HepG2 (cell line): Measurements from ENCODE around the gene MN1. TPM values are rescaled to one million over a fixed set of nuclear protein-coding genes. Genes with fewer than 3 reads are reported as not detected.

ENCODE experiments used
- ATAC-seq: fragments of 200-7000 bp; cut with Tn5 transposase; 3 replicates; pipeline ENCODE4 v1.9.1; 2020; ENCODE audit warnings: mild to moderate bottlenecking, moderate library complexity
- BruUV-seq: library from RNA; stranded (reverse); fragments of 400-500 nt; replicated peaks from 2 replicates; lab custom pipeline; 2021; lab: Mats Ljungman, UMichigan
- CTCF ChIA-PET: fragments of 300-600 bp; formaldehyde crosslinking; extraction: SDS; loops from one replicate; lab custom pipeline; 2021; ENCODE audit warnings: low total read pairs, inconsistent platforms, low intra/inter-chr PET ratio; lab: Yijun Ruan, JAX
- POLR2A ChIA-PET: fragments of 350-600 bp; sonication (Branson Sonifier 250); formaldehyde crosslinking; loops from one replicate; lab custom pipeline; 2020; ENCODE audit warnings: antibody characterized with exemption, inconsistent platforms; lab: Yijun Ruan, JAX
- DNase-seq: peaks from one replicate; pipeline ENCODE4 v3.0.0-alpha.2; 2015; ENCODE audit warnings: low spot score
- FAIRE-seq: peaks from 3 replicates; lab custom pipeline; 2011; peaks lifted over from hg19 to GRCh38; lab: Jason Lieb, UNC
- H2AFZ ChIP-seq: one replicate; pipeline ENCODE4 v1.6.1; 2011; ENCODE audit warnings: low read length, inconsistent platforms
- H3K27ac ChIP-seq: fragments of 300-600 bp; 3 replicates; pipeline ENCODE4 v1.8.0; 2011; ENCODE audit warnings: mixed run types, mild to moderate bottlenecking, mixed read lengths, low read length, inconsistent platforms; ENCODE audit not compliant: insufficient read depth; ENCODE audit errors: extremely low read length
- H3K27me3 ChIP-seq, 2 experiments: fragments of 200-600 bp in 1 of 2; 2 replicates in 1 of 2; 3 replicates in 1 of 2; pipeline versions ENCODE4 v1.6.0 to v1.8.0; 2011; ENCODE audit warnings: low read length in 2 of 2, mild to moderate bottlenecking in 2 of 2, moderate library complexity in 2 of 2, inconsistent platforms in 1 of 2; ENCODE audit not compliant: insufficient read depth in 2 of 2, control insufficient read depth in 1 of 2
- H3K36me3 ChIP-seq, 2 experiments: fragments of 200-600 bp in 1 of 2; replicated peaks in 1 of 2; 2 replicates in 1 of 2; 3 replicates in 1 of 2; pipeline versions ENCODE4 v1.5.1 to v1.8.0; 2011; ENCODE audit warnings: low read length in 2 of 2, inconsistent platforms in 1 of 2; ENCODE audit not compliant: insufficient read depth in 2 of 2, control insufficient read depth in 1 of 2
- H3K4me1 ChIP-seq: 2 replicates; pipeline ENCODE4 v1.5.1; 2012; ENCODE audit warnings: low read length, inconsistent platforms; ENCODE audit not compliant: insufficient read depth
- H3K4me2 ChIP-seq: 2 replicates; pipeline ENCODE4 v1.6.0; 2011; ENCODE audit warnings: low read depth, low read length, inconsistent platforms
- H3K4me3 ChIP-seq, 3 experiments: fragments of 200-600 bp in 1 of 3; sonication (generic), shearing (Covaris generic) in 1 of 3; replicated peaks in 1 of 3; 2 replicates each; pipeline ENCODE4 v1.5.1; 2011 to 2016; ENCODE audit warnings: low read length in 3 of 3, inconsistent platforms in 2 of 3, low read depth in 2 of 3, mild to moderate bottlenecking in 2 of 3, control low read depth in 1 of 3, mixed read lengths in 1 of 3; ENCODE audit not compliant: insufficient read depth in 1 of 3
- H3K79me2 ChIP-seq: one replicate; pipeline ENCODE4 v1.6.1; 2011; ENCODE audit warnings: low read length, inconsistent platforms; ENCODE audit not compliant: insufficient read depth
- H3K9ac ChIP-seq: 2 replicates; pipeline ENCODE4 v1.6.0; 2011; ENCODE audit warnings: mild to moderate bottlenecking, low read depth, low read length, inconsistent platforms; ENCODE audit not compliant: insufficient read depth
- H3K9me3 ChIP-seq: 2 replicates; pipeline ENCODE4 v1.5.1; 2012; ENCODE audit warnings: mild to moderate bottlenecking, low read length
- H4K20me1 ChIP-seq: 2 replicates; pipeline ENCODE4 v1.6.0; 2011; ENCODE audit warnings: inconsistent platforms, mild to moderate bottlenecking, low read length, moderate library complexity; ENCODE audit not compliant: insufficient read depth
- ELF3 ChIP-seq: IDR thresholded peaks from 2 replicates; pipeline ENCODE4 v1.6.1; 2016; ENCODE audit warnings: missing genetic modification reagents, missing compliant biosample characterization
- EP300 ChIP-seq, 3 experiments: sonication (generic) in 1 of 3; formaldehyde crosslinking in 1 of 3; IDR thresholded peaks; 2 replicates each; pipeline versions ENCODE4 v1.5.1 to v1.6.1; 2011 to 2020; ENCODE audit warnings: low read depth in 2 of 3, low read length in 2 of 3, borderline replicate concordance in 1 of 3, improper control_type of control experiment in 1 of 3, mild to moderate bottlenecking in 1 of 3, missing genetic modification reagents in 1 of 3, moderate library complexity in 1 of 3
- ETV6 ChIP-seq: sonication (generic); formaldehyde crosslinking; conservative IDR thresholded peaks from 2 replicates; pipeline ENCODE4 v1.4.0; 2020; ENCODE audit warnings: missing genetic modification reagents
- HNRNPL ChIP-seq: fragments of 200-400 bp; formaldehyde crosslinking; IDR thresholded peaks from 2 replicates; pipeline ENCODE4 v1.6.1; 2017; ENCODE audit warnings: mild to moderate bottlenecking, low read depth, low read length
- MXD1 ChIP-seq: sonication (generic); formaldehyde crosslinking; IDR thresholded peaks from 2 replicates; pipeline ENCODE4 v1.4.0; 2020; ENCODE audit warnings: mild to moderate bottlenecking, missing genetic modification reagents
- PHF8 ChIP-seq: sonication (generic); formaldehyde crosslinking; IDR thresholded peaks from 2 replicates; pipeline ENCODE4 v1.5.0; 2020; ENCODE audit warnings: missing genetic modification reagents
- RFX1 ChIP-seq: fragments of 450-650 bp; IDR thresholded peaks from 2 replicates; pipeline ENCODE4 v1.6.1; 2017
- SIN3B ChIP-seq: fragments of 150-350 bp; IDR thresholded peaks from 2 replicates; pipeline ENCODE4 v1.6.1; 2014; ENCODE audit warnings: low read length
- SNRNP70 ChIP-seq: fragments of 200-400 bp; formaldehyde crosslinking; IDR thresholded peaks from 2 replicates; pipeline ENCODE4 v1.6.1; 2017; ENCODE audit warnings: mild to moderate bottlenecking, low read depth, low read length, moderate library complexity
- ZBTB42 ChIP-seq: sonication (generic); formaldehyde crosslinking; IDR thresholded peaks from 2 replicates; pipeline ENCODE4 v1.5.0; 2020; ENCODE audit warnings: mild to moderate bottlenecking, missing genetic modification reagents
- ZFP90 ChIP-seq: sonication (generic); formaldehyde crosslinking; IDR thresholded peaks from 2 replicates; pipeline ENCODE4 v1.8.0; 2022; ENCODE audit warnings: missing genetic modification reagents, mild to moderate bottlenecking, inconsistent platforms, borderline replicate concordance
- ZNF136 ChIP-seq: sonication (generic); formaldehyde crosslinking; IDR thresholded peaks from 2 replicates; pipeline ENCODE4 v1.8.1; 2022; ENCODE audit warnings: low read depth, mild to moderate bottlenecking, moderate library complexity, missing genetic modification reagents
- ZNF329 ChIP-seq: sonication (generic); formaldehyde crosslinking; IDR thresholded peaks from 2 replicates; pipeline ENCODE4 v1.9.0; 2021; ENCODE audit warnings: low read depth, mild to moderate bottlenecking, missing genetic modification reagents
- WGBS: methylation state at CpG from one replicate; pipeline ENCODE4 v1.1.6; 2017; ENCODE audit warnings: low lambda C conversion rate; 5-methylcytosine and 5-hydroxymethylcytosine counted together
- in situ Hi-C: cut with HindIII; loops from 2 replicates; pipeline ENCODE4 v1.10.0; 2017; ENCODE audit warnings: low pct_unique_long_range_greater_than_20kb; ENCODE audit not compliant: extremely low pct_ligation_motif_present
- intact Hi-C: fragments of 100-400 bp; cut with micrococcal nuclease; formaldehyde crosslinking; loops from one replicate; pipeline ENCODE4 v1.10.0; 2022; ENCODE audit not compliant: unreplicated experiment
- polyA plus RNA-seq, 8 experiments: library from polyadenylated mRNA; depleted of rRNA in 3 of 8; stranded (reverse) in 7 of 8; unstranded in 1 of 8; fragments of >200 nt; fragmentation: Illumina TruSeq in 4 of 8; extraction: Trizol in 4 of 8; gene quantifications; 2 replicates each; pipeline versions ENCODE4 v1.2.1 to v1.2.3, GENCODE V29; 2011 to 2016; ENCODE audit warnings: low read depth in 4 of 8, missing spikeins in 1 of 8, mixed read lengths in 1 of 8; ENCODE audit not compliant: insufficient read depth in 1 of 8
- total RNA-seq, 5 experiments: library from RNA; depleted of rRNA; stranded (reverse); fragments of >200 nt; fragmentation: Illumina TruSeq; extraction: Trizol; gene quantifications; 2 replicates each; pipeline ENCODE4 v1.2.3, GENCODE V29; 2016; ENCODE audit warnings: low read depth in 1 of 5

The MN1 gene
- total and polyA plus RNA-seq, 2 of the 13 experiments (the other 11 are each of a cell fraction or from before 2014, with no cell fraction given): 0.01 TPM; not detected in 1

- BruUV-seq: no TSS peak
- POLR2A ChIA-PET: no interaction called here
- intact Hi-C loops: loop anchor here (1.0 kb wide), 1 partner anchor 9 kb away; no protein-coding TSS in a partner anchor
Measured at GRCh38 chr22:27829620-27830019, 28.1 kb upstream of the MN1 start.

GRCh38 chr22:27827604-27828587 is 26.3 kb upstream of the MN1 start:
- no TSS peak for BruUV-seq
- H3K27ac ChIP-seq: no peak overlapping the region
- in situ Hi-C loops (no loop called here), intact Hi-C loops (no loop called here)
- no peaks in the 10 kb centered on the region for H3K27me3 ChIP-seq
- no peaks in the 10 kb centered on the region for H3K79me2 ChIP-seq
- no peak for ATAC-seq
- no peak for DNase-seq
- H3K4me2 ChIP-seq: no peak overlapping the region
- POLR2A ChIA-PET: no interaction called here
- H3K4me3 ChIP-seq: no peak overlapping the region
- no peak for FAIRE-seq
- H3K36me3 ChIP-seq: no peaks in the 10 kb centered on the region
- TF ChIP-seq RFX1 (no peak), ZNF136 (CRISPR knock-in tag) (no peak), EP300 (IDR thresholded peaks at IDR 0.05; ENCODE audit: low read depth in 2 of 2, low read length in 2 of 2) (no peak), EP300 (CRISPR knock-in tag; IDR thresholded peaks at IDR 0.05; ENCODE audit: borderline replicate concordance) (no peak), MXD1 (no peak), HNRNPL (no peak), SNRNP70 (no peak), ZFP90 (CRISPR knock-in tag) (no peak), PHF8 (no peak), ETV6 (no peak), SIN3B (no peak), ELF3 (no peak)
- 64% methylated on average over 23 of the region's 23 CpGs for WGBS
- no peaks in the 10 kb centered on the region for H4K20me1 ChIP-seq
- 0 out of 2 replicates have a peak, but pooled peaks cover 6% of the 10 kb centered on the region for H3K4me1 ChIP-seq
- no peaks in the 10 kb centered on the region for H3K9me3 ChIP-seq
- H3K9ac ChIP-seq: no peak overlapping the region
- CTCF ChIA-PET: no interaction called here
- H2AFZ ChIP-seq: no peak overlapping the region

More at GRCh38 chr22:27829620-27830019, 28.1 kb upstream of the MN1 start:
- FAIRE-seq (no peak), ATAC-seq (no peak), DNase-seq (no peak)
- no peaks in the 10 kb centered on the region for H4K20me1 ChIP-seq
- no peaks in the 10 kb centered on the region for H3K9me3 ChIP-seq
- in situ Hi-C loops: no loop called here
- no peaks in the 10 kb centered on the region for H3K36me3 ChIP-seq
- H3K9ac ChIP-seq: no peak overlapping the region
- no peak overlapping the region for H3K4me2 ChIP-seq
- TF ChIP-seq ZNF329 (CRISPR knock-in tag) (peak; percentile 70; the same call in 1 of the 2 replicates), ZBTB42 (CRISPR knock-in tag) (no peak)
- H3K4me3 ChIP-seq: no peak overlapping the region
- WGBS: 90% methylated on average over 2 of the region's 3 CpGs
- H2AFZ ChIP-seq: no peak overlapping the region
- H3K27ac ChIP-seq: no peak overlapping the region
- no peaks in the 10 kb centered on the region for H3K27me3 ChIP-seq
- 0 out of 2 replicates have a peak, but pooled peaks cover 6% of the 10 kb centered on the region for H3K4me1 ChIP-seq
- CTCF ChIA-PET: no interaction called here
- H3K79me2 ChIP-seq: no peaks in the 10 kb centered on the region
